A549 (cell line): ENCODE measurements around the gene GRIP2. TPM values are rescaled to one million over a fixed set of nuclear protein-coding genes. Genes with fewer than 3 reads are reported as not detected.

Experiments
- ATAC-seq, 2 experiments: fragments of 200-7000 bp in 1 of 2; fragments of >200 bp in 1 of 2; cut with Nextera tagmentation in 1 of 2; cut with Tn5 transposase in 1 of 2; 3 replicates each; pipeline versions ENCODE4 v1.8.0 to v1.9.1; 2018 to 2020; ENCODE audit warnings: mild to moderate bottlenecking in 1 of 2, moderate library complexity in 1 of 2
- CTCF ChIA-PET: fragments of 300-600 bp; sonication (Branson Sonifier 250); formaldehyde crosslinking; extraction: SDS; loops from one replicate; lab custom pipeline; 2021; ENCODE audit warnings: antibody characterized with exemption, inconsistent platforms; lab: Yijun Ruan, JAX
- POLR2A ChIA-PET: fragments of 350-600 bp; formaldehyde crosslinking; extraction: SDS; loops from one replicate; lab custom pipeline; 2021; ENCODE audit warnings: antibody characterized with exemption, inconsistent platforms; lab: Yijun Ruan, JAX
- DNase-seq, 2 experiments: peaks; one replicate each; pipeline versions ENCODE4 v3.0.0 to v3.0.0-alpha.2; 2011 to 2016; ENCODE audit warnings: low read depth in 1 of 2, low spot score in 1 of 2
- FAIRE-seq: peaks from 2 replicates; lab custom pipeline; 2011; peaks lifted over from hg19 to GRCh38; lab: Jason Lieb, UNC
- H3K27ac ChIP-seq, 2 experiments: fragments of >200 bp; sonication (Bioruptor Twin); formaldehyde crosslinking; 3 replicates each; pipeline ENCODE4 v1.5.1; 2016 to 2017
- H3K4me1 ChIP-seq: fragments of >200 bp; sonication (Bioruptor Twin); formaldehyde crosslinking; 3 replicates; pipeline ENCODE4 v1.6.1; 2016
- H3K4me2 ChIP-seq: fragments of >200 bp; sonication (Bioruptor Twin); formaldehyde crosslinking; 3 replicates; pipeline ENCODE4 v1.6.1; 2016
- H3K4me3 ChIP-seq: fragments of >200 bp; sonication (Bioruptor Twin); formaldehyde crosslinking; 3 replicates; pipeline ENCODE4 v1.5.1; 2016
- H3K9me3 ChIP-seq: fragments of >200 bp; sonication (Bioruptor Twin); formaldehyde crosslinking; 3 replicates; pipeline ENCODE4 v1.6.1; 2016
- ATOH8 ChIP-seq: fragments of 250-450 bp; sonication (Bioruptor Pico); IDR thresholded peaks from 2 replicates; pipeline ENCODE4 v1.5.0; 2020; ENCODE audit warnings: low read depth, mild to moderate bottlenecking, moderate library complexity
- BCL3 ChIP-seq: fragments of >200 bp; sonication (Bioruptor Twin); formaldehyde crosslinking; IDR thresholded peaks from 3 replicates; pipeline ENCODE4 v1.6.1; 2016
- CEBPB ChIP-seq, 2 experiments: fragments of >200 bp in 1 of 2; sonication (Bioruptor Twin) in 1 of 2; formaldehyde crosslinking in 1 of 2; IDR thresholded peaks; 2 replicates each; pipeline ENCODE4 v1.6.1; 2012 to 2016
- CHD2 ChIP-seq: fragments of 150-350 bp; IDR thresholded peaks from 2 replicates; pipeline ENCODE4 v1.6.1; 2014; ENCODE audit warnings: low read length; ENCODE audit not compliant: partially characterized antibody
- EHF ChIP-seq: fragments of 250-450 bp; sonication (Bioruptor Pico); IDR thresholded peaks from 2 replicates; pipeline ENCODE4 v1.5.0; 2020; ENCODE audit warnings: mild to moderate bottlenecking
- EP300 ChIP-seq, 2 experiments: fragments of >200 bp; sonication (Bioruptor Twin); formaldehyde crosslinking; IDR thresholded peaks; 2 replicates in 1 of 2; 3 replicates in 1 of 2; pipeline ENCODE4 v1.6.1; 2016 to 2017
- FOSL2 ChIP-seq, 2 experiments: fragments of 450-650 bp in 1 of 2; fragments of >200 bp in 1 of 2; sonication (Bioruptor Twin) in 1 of 2; formaldehyde crosslinking; IDR thresholded peaks; 2 replicates each; pipeline versions ENCODE4 v1.5.0 to v1.6.1; 2016 to 2020; ENCODE audit warnings: mild to moderate bottlenecking in 1 of 2, moderate library complexity in 1 of 2
- GATA3 ChIP-seq: IDR thresholded peaks from 2 replicates; pipeline ENCODE4 v1.6.1; 2012; ENCODE audit warnings: borderline replicate concordance
- HDAC2 ChIP-seq: fragments of 200-600 bp; sonication (generic); IDR thresholded peaks from 2 replicates; pipeline ENCODE4 v1.6.1; 2016
- HES2 ChIP-seq: fragments of >200 bp; sonication (Bioruptor Twin); formaldehyde crosslinking; IDR thresholded peaks from 2 replicates; pipeline ENCODE4 v1.6.1; 2016
- HEYL ChIP-seq: fragments of 250-450 bp; sonication (Bioruptor Pico); IDR thresholded peaks from 2 replicates; pipeline ENCODE4 v1.8.0; 2021; ENCODE audit warnings: mild to moderate bottlenecking, moderate library complexity
- JUN ChIP-seq, 2 experiments: fragments of >200 bp; sonication (Bioruptor Twin); formaldehyde crosslinking; IDR thresholded peaks; 2 replicates in 1 of 2; 3 replicates in 1 of 2; pipeline ENCODE4 v1.6.1; 2016 to 2017
- JUNB ChIP-seq: fragments of >200 bp; sonication (Bioruptor Twin); formaldehyde crosslinking; IDR thresholded peaks from 2 replicates; pipeline ENCODE4 v1.6.1; 2016
- KDM1A ChIP-seq: fragments of 200-600 bp; sonication (generic); IDR thresholded peaks from 2 replicates; pipeline ENCODE4 v1.6.1; 2016; ENCODE audit warnings: low read depth, mild to moderate bottlenecking
- MAFK ChIP-seq: fragments of 450-650 bp; IDR thresholded peaks from 2 replicates; pipeline ENCODE4 v1.6.1; 2014; ENCODE audit not compliant: partially characterized antibody
- MAX ChIP-seq: IDR thresholded peaks from 2 replicates; pipeline ENCODE4 v1.6.1; 2012
- MYC ChIP-seq: IDR thresholded peaks from 2 replicates; pipeline ENCODE4 v1.6.1; 2012; ENCODE audit warnings: mild to moderate bottlenecking, inconsistent platforms, low read length, improper control_type of control experiment, borderline replicate concordance
- NR3C1 ChIP-seq: fragments of >200 bp; sonication (Bioruptor Twin); formaldehyde crosslinking; IDR thresholded peaks from 3 replicates; pipeline ENCODE4 v1.6.1; 2017
- POLR2AphosphoS2 ChIP-seq: conservative IDR thresholded peaks from 2 replicates; pipeline ENCODE4 v1.6.1; 2012; ENCODE audit warnings: low read length, improper control_type of control experiment, inconsistent platforms
- REST ChIP-seq: fragments of 200-600 bp; sonication (generic); IDR thresholded peaks from 2 replicates; pipeline ENCODE4 v1.6.1; 2016; ENCODE audit warnings: antibody characterized with exemption, mild to moderate bottlenecking, moderate library complexity
- RFX5 ChIP-seq: fragments of 450-650 bp; IDR thresholded peaks from 2 replicates; pipeline ENCODE4 v1.7.1; 2014; ENCODE audit warnings: antibody characterized with exemption, mild to moderate bottlenecking, moderate library complexity
- SREBF2 ChIP-seq: fragments of 450-650 bp; IDR thresholded peaks from 2 replicates; pipeline ENCODE4 v1.6.1; 2014; ENCODE audit warnings: mild to moderate bottlenecking, moderate library complexity
- TFCP2L1 ChIP-seq: fragments of 250-450 bp; sonication (Bioruptor Pico); IDR thresholded peaks from 2 replicates; pipeline ENCODE4 v1.5.0; 2021; ENCODE audit warnings: mild to moderate bottlenecking
- TP53 ChIP-seq: fragments of 250-450 bp; sonication (Bioruptor Pico); IDR thresholded peaks from 2 replicates; pipeline ENCODE4 v1.5.0; 2021; ENCODE audit warnings: mild to moderate bottlenecking, moderate library complexity
- ZFP36 ChIP-seq: fragments of 450-650 bp; IDR thresholded peaks from 2 replicates; pipeline ENCODE4 v1.6.1; 2014; ENCODE audit warnings: borderline replicate concordance; ENCODE audit not compliant: partially characterized antibody
- ZSCAN20 ChIP-seq: fragments of 250-450 bp; sonication (Bioruptor Pico); IDR thresholded peaks from 2 replicates; pipeline ENCODE4 v1.8.0; 2022; ENCODE audit warnings: mild to moderate bottlenecking, moderate library complexity
- WGBS: methylation state at CpG from one replicate; pipeline ENCODE4 v1.1.6; 2017; ENCODE audit errors: missing lambda C conversion rate; 5-methylcytosine and 5-hydroxymethylcytosine counted together
- polyA plus RNA-seq, 4 experiments: library from polyadenylated mRNA; depleted of rRNA in 3 of 4; stranded (reverse); fragments of >200 nt; fragmentation: RNase III in 1 of 4; extraction: RNeasy Plus Mini Kit Qiagen cat#74134 plus additional on column Dnase treatment in 1 of 4; gene quantifications; 2 replicates in 3 of 4; 3 replicates in 1 of 4; pipeline ENCODE4 v1.2.3, GENCODE V29; 2011 to 2017

Gene GRIP2
- polyA plus RNA-seq, 2 of the 4 experiments (the other 2 are of a cell fraction), result 0.56 to 1.6 TPM

- ChIA-PET POLR2A (no interaction called here), CTCF (interaction anchor here (0.9 to 1.2 kb wide), 3 partner anchors 22 to 283 kb away, joined by 3 to 5 read pairs (median 3); no protein-coding TSS in a partner anchor)
- WGBS, result 82% methylated on average over 5 of the region's 5 CpGs
- TF ChIP-seq FOSL2 (IDR thresholded peaks at IDR 0.05), result no peak
- no peak for TF ChIP-seq FOSL2 (CRISPR knock-in tag; IDR thresholded peaks at IDR 0.05)
- TF ChIP-seq MAFK, result no peak
- TF ChIP-seq NR3C1, result no peak
- TF ChIP-seq GATA3, result no peak
- no peak for TF ChIP-seq HDAC2
- no peak for TF ChIP-seq EHF (CRISPR knock-in tag)
- TF ChIP-seq TP53 (CRISPR knock-in tag), result no peak
- TF ChIP-seq MAX, result no peak
- TF ChIP-seq RFX5, result no peak
- TF ChIP-seq CHD2, result no peak
- TF ChIP-seq ATOH8 (CRISPR knock-in tag), result no peak
- Histone ChIP-seq H3K4me2 (no peak overlapping the region), H3K4me1 (peaks cover 11% of the 10 kb centered on the region; the same call in 2 of the 3 replicates), H3K4me3 (no peak overlapping the region), H3K27ac (no peak overlapping the region), H3K9me3 (no peaks in the 10 kb centered on the region)
- no peak for FAIRE-seq
- ATAC-seq, result no peak
- no peak for DNase-seq
These were observed 53.7 kb downstream of the GRIP2 start for GRCh38 chr3:14486460-14486859.

GRCh38 chr3:14485981-14486380 lies 54.2 kb downstream of the GRIP2 start:
- ChIA-PET CTCF (interaction anchor here (0.9 to 1.2 kb wide), 2 partner anchors 25 to 283 kb away, joined by 3 read pairs; no protein-coding TSS in a partner anchor), POLR2A (no interaction called here)
- H3K4me1 ChIP-seq, result peaks cover 11% of the 10 kb centered on the region; the same call in 2 of the 3 replicates
- ATAC-seq (no peak), DNase-seq (no peak)
- TF ChIP-seq MYC (no peak), BCL3 (no peak), ZSCAN20 (CRISPR knock-in tag) (no peak), POLR2AphosphoS2 (no peak), REST (no peak), HES2 (no peak), HEYL (CRISPR knock-in tag) (no peak), FOSL2 (IDR thresholded peaks at IDR 0.05) (no peak), FOSL2 (CRISPR knock-in tag; IDR thresholded peaks at IDR 0.05) (no peak), GATA3 (no peak), TFCP2L1 (CRISPR knock-in tag) (no peak), KDM1A (no peak), EP300 (IDR thresholded peaks at IDR 0.05) (no peak), SREBF2 (no peak), MAFK (no peak), JUN (IDR thresholded peaks at IDR 0.05) (no peak), JUNB (no peak), CEBPB (IDR thresholded peaks at IDR 0.05) (no peak), ZFP36 (no peak), ATOH8 (CRISPR knock-in tag) (no peak)
- TF ChIP-seq, all 56 proteins: peak for 0
- Histone ChIP-seq H3K4me3 (no peak overlapping the region), H3K27ac (no peak overlapping the region), H3K4me2 (no peak overlapping the region), H3K9me3 (no peaks in the 10 kb centered on the region)
- WGBS, result 100% methylated on average over 3 of the region's 3 CpGs
- no peak for FAIRE-seq
